ENCODE data around the gene BNC2. TPM values are rescaled to one million over a fixed set of nuclear protein-coding genes. Genes with fewer than 3 reads are reported as not detected.

Gene BNC2
- total and polyA plus RNA-seq, 2 of the 4 experiments (the other 2 are of a cell fraction): 15.5 to 45.2 TPM

- H3K4me3 ChIP-seq (ENCODE audit: insufficient read depth, low read depth, low read length): no peak overlapping the region
- H3K79me1 ChIP-seq (ENCODE audit: low read depth in 1 of 2, low read length in 2 of 2): peaks cover 0 to 16% of the 10 kb centered on the region in 2 experiments; a peak in 3 of 4 replicates
- H3K36me3 ChIP-seq (ENCODE audit: control insufficient read depth, insufficient read depth, low read length): peaks cover 2% of the 10 kb centered on the region
- H4K20me1 ChIP-seq (ENCODE audit: insufficient read depth, low read length): no peaks in the 10 kb centered on the region
- H2BK120ac ChIP-seq (ENCODE audit: low read depth, low read length): no peak overlapping the region
- no peak overlapping the region for H4K8ac ChIP-seq (ENCODE audit: low read depth in 2 of 2, low read length in 2 of 2)
- CTCF ChIA-PET: no interaction called here
- no peak overlapping the region for H3K14ac ChIP-seq (replicated peaks; ENCODE audit: low read depth, low read length)
- H4K91ac ChIP-seq (ENCODE audit: insufficient read depth, low read depth, low read length): no peak overlapping the region
- peak overlapping the region; percentile 68; the same call in 1 of the 2 replicates for H4K5ac ChIP-seq (ENCODE audit: low read depth, low read length)
- TF ChIP-seq MAZ (IDR thresholded peaks at IDR 0.05; ENCODE audit: borderline replicate concordance, low read depth, low read length) (no peak), CTCF (conservative IDR thresholded peaks at IDR 0.05; ENCODE audit: low read depth, low read length) (no peak), MXI1 (IDR thresholded peaks at IDR 0.05; ENCODE audit: borderline replicate concordance, low read depth, low read length) (no peak), CHD1 (IDR thresholded peaks at IDR 0.05; ENCODE audit: low read depth, low read length) (no peak), BHLHE40 (IDR thresholded peaks at IDR 0.05; ENCODE audit: low read depth, low read length) (no peak), NFE2L2 (IDR thresholded peaks at IDR 0.05; ENCODE audit: low read depth, low read length) (no peak), RFX5 (IDR thresholded peaks at IDR 0.05; ENCODE audit: low read depth, low read length) (no peak), RAD21 (IDR thresholded peaks at IDR 0.05; ENCODE audit: low read length) (no peak), FOS (IDR thresholded peaks at IDR 0.05; ENCODE audit: low read depth, low read length) (no peak), RCOR1 (IDR thresholded peaks at IDR 0.05; ENCODE audit: insufficient replicate concordance, low read length) (no peak), POLR2A (IDR thresholded peaks at IDR 0.05; ENCODE audit: low read depth, low read length) (no peak), MAFK (IDR thresholded peaks at IDR 0.05; ENCODE audit: low read depth, low read length) (no peak), CEBPB (IDR thresholded peaks at IDR 0.05; ENCODE audit: low read depth, low read length) (no peak), SMC3 (IDR thresholded peaks at IDR 0.05; ENCODE audit: low read depth, low read length) (no peak)
- TF ChIP-seq, protein P1, sequence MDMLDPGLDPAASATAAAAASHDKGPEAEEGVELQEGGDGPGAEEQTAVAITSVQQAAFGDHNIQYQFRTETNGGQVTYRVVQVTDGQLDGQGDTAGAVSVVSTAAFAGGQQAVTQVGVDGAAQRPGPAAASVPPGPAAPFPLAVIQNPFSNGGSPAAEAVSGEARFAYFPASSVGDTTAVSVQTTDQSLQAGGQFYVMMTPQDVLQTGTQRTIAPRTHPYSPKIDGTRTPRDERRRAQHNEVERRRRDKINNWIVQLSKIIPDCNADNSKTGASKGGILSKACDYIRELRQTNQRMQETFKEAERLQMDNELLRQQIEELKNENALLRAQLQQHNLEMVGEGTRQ (IDR thresholded peaks at IDR 0.05; ENCODE audit: low read depth, low read length): no peak
- TF ChIP-seq, protein P2, sequence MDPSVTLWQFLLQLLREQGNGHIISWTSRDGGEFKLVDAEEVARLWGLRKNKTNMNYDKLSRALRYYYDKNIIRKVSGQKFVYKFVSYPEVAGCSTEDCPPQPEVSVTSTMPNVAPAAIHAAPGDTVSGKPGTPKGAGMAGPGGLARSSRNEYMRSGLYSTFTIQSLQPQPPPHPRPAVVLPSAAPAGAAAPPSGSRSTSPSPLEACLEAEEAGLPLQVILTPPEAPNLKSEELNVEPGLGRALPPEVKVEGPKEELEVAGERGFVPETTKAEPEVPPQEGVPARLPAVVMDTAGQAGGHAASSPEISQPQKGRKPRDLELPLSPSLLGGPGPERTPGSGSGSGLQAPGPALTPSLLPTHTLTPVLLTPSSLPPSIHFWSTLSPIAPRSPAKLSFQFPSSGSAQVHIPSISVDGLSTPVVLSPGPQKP (IDR thresholded peaks at IDR 0.05; ENCODE audit: borderline replicate concordance, low read depth, low read length): no peak
- H2BK15ac ChIP-seq (ENCODE audit: low read depth, low read length): peak overlapping the region; percentile 11; the same call in 1 of the 3 replicates
- H3K4me1 ChIP-seq (ENCODE audit: control insufficient read depth, insufficient read depth, low read length): peaks cover 10% of the 10 kb centered on the region
- peaks cover 5% of the 10 kb centered on the region for H3K9me1 ChIP-seq (ENCODE audit: insufficient read depth, low read length)
- no CpG with 5 or more reads among the region's 2 CpGs for WGBS, 2 experiments (ENCODE audit: extremely low coverage in 2 of 2, insufficient read length in 1 of 2)
- intact Hi-C loops (cut with micrococcal nuclease): no loop called here
- no peak overlapping the region for H3K56ac ChIP-seq (ENCODE audit: extremely low read depth, insufficient read depth, low read length)
- no peak overlapping the region for H2AK9ac ChIP-seq (replicated peaks; ENCODE audit: low read depth, low read length, poor library complexity)
- in situ Hi-C loops (cut with MboI; ENCODE audit: low sequenced_read_pairs): no loop called here
- no peak overlapping the region for H3K4ac ChIP-seq (ENCODE audit: low read depth, low read length)
- dilution Hi-C loops (cut with HindIII; ENCODE audit: low sequenced_read_pairs, unreplicated experiment): no loop called here
- H3K27me3 ChIP-seq (ENCODE audit: control insufficient read depth, insufficient read depth, low read length): no peaks in the 10 kb centered on the region
- no peak overlapping the region for H2BK5ac ChIP-seq (ENCODE audit: low read depth, low read length, poor library complexity, severe bottlenecking)
- no peak overlapping the region for H2AFZ ChIP-seq (replicated peaks; ENCODE audit: low read length, poor library complexity)
- H2BK20ac ChIP-seq (ENCODE audit: low read depth, low read length): no peak overlapping the region
- no peak overlapping the region for H3K23ac ChIP-seq (ENCODE audit: low read depth, low read length)
- POLR2A ChIA-PET (ENCODE audit: unreplicated experiment): no interaction called here
- H3K4me2 ChIP-seq (ENCODE audit: low read depth, low read length): no peak overlapping the region
- no peak overlapping the region for H3K9ac ChIP-seq (ENCODE audit: low read depth, low read length)
- no TSS peak for BruUV-seq (replicated peaks)
- H3K18ac ChIP-seq (ENCODE audit: low read depth, low read length): peak overlapping the region; percentile 52; the same call in 1 of the 2 replicates
- DNase-seq: peak; percentile 24
- ATAC-seq (ENCODE audit: low read depth): no peak
- H3K9me3 ChIP-seq (ENCODE audit: control insufficient read depth, insufficient read depth, low read length): no peaks in the 10 kb centered on the region
- no peak overlapping the region for H2AK5ac ChIP-seq (ENCODE audit: low read depth, low read length)
- no peak overlapping the region for H3K27ac ChIP-seq (ENCODE audit: insufficient read depth, low read length)
These were observed 443.8 kb downstream of the BNC2 start for GRCh38 chr9:16426716-16427115.
